Measurements from ENCODE around the gene CIAO2B. TPM values are rescaled to one million over a fixed set of nuclear protein-coding genes. Genes with fewer than 3 reads are reported as not detected.

Gene CIAO2B
- polyA plus RNA-seq, 2 donors: 139 to 266 TPM

GRCh38 chr16:66917741-66918140 is 16.5 kb downstream of the CIAO2B start:
- WGBS, 2 donors: 90% methylated on average over 9 of the region's 9 CpGs
- H3K27ac ChIP-seq (ENCODE audit: low read depth in 2 of 2, low read length in 1 of 2): no peak overlapping the region
- peaks cover 0 to 2% of the 10 kb centered on the region in 2 donors for H3K9me3 ChIP-seq (ENCODE audit: control insufficient read depth in 2 of 2, insufficient read depth in 1 of 2, low read depth in 1 of 2, low read length in 1 of 2)
- H3K36me3 ChIP-seq (ENCODE audit: control insufficient read depth in 2 of 2, insufficient read depth in 2 of 2, low read length in 1 of 2): no peaks in the 10 kb centered on the region
- H3K4me1 ChIP-seq (ENCODE audit: control insufficient read depth in 2 of 2, insufficient read depth in 2 of 2, low read length in 1 of 2): peaks cover 9 to 19% of the 10 kb centered on the region in 2 donors
- no peak overlapping the region for H3K4me3 ChIP-seq (ENCODE audit: low read depth in 1 of 2, low read length in 2 of 2)
- no peaks in the 10 kb centered on the region for H3K27me3 ChIP-seq (ENCODE audit: control insufficient read depth in 1 of 2, insufficient read depth in 2 of 2, low read length in 2 of 2)

DNA sequence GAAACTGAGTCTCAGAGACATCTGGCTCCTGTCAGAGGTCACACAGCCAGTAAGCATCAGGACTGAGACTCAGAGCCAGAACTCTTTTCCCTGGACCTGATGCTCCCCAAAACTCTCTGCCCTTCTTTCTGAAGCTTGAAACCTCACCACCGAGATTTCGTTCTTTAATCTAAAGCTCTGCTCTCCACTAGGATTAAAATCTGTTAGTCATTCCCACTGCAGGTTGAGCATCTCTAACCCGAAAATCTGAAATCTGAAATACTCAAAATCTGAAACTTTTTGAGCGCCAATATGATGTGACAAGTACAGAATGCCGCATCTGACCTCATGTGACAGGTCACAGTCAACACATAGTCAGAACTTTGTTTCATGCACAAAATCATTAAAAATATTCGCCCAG is 17.7 kb downstream of the CIAO2B start:
- Histone ChIP-seq H3K27me3 (ENCODE audit: control insufficient read depth in 1 of 2, insufficient read depth in 2 of 2, low read length in 2 of 2) (no peaks in the 10 kb centered on the region), H3K27ac (ENCODE audit: low read depth in 2 of 2, low read length in 1 of 2) (no peak overlapping the region), H3K9me3 (ENCODE audit: control insufficient read depth in 2 of 2, insufficient read depth in 1 of 2, low read depth in 1 of 2, low read length in 1 of 2) (peaks cover 0 to 2% of the 10 kb centered on the region in 2 donors), H3K4me1 (ENCODE audit: control insufficient read depth in 2 of 2, insufficient read depth in 2 of 2, low read length in 1 of 2) (peaks cover 3 to 16% of the 10 kb centered on the region in 2 donors), H3K36me3 (ENCODE audit: control insufficient read depth in 2 of 2, insufficient read depth in 2 of 2, low read length in 1 of 2) (no peaks in the 10 kb centered on the region), H3K4me3 (ENCODE audit: low read depth in 1 of 2, low read length in 2 of 2) (no peak overlapping the region)
- WGBS, 2 donors: 79 to 87% methylated on average over 6 of the region's 6 CpGs

DNA sequence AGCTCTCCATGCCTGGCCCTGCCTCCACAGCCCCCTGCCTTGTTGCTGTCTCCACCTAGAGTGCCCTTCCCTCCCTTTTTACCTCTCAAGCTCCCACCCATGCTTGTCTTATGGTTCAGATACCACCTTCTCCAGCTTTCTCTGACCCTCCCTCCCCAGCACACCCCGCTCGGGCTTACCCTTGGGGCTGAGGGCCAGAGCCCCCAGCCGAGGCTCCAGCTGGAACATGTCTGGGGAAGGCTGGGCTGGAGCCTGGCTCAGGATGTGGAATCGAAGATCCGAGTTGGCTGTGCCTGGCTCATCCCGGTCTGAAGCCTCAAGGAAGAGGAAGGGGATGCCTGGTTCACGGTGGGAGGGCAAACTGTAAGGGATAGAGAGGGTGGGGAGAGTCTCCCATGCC is 19.2 kb downstream of the CIAO2B start:
- Histone ChIP-seq H3K4me3 (ENCODE audit: low read depth in 1 of 2, low read length in 2 of 2) (no peak overlapping the region), H3K36me3 (ENCODE audit: control insufficient read depth in 2 of 2, insufficient read depth in 2 of 2, low read length in 1 of 2) (no peaks in the 10 kb centered on the region), H3K27me3 (ENCODE audit: control insufficient read depth in 1 of 2, insufficient read depth in 2 of 2, low read length in 2 of 2) (no peaks in the 10 kb centered on the region), H3K4me1 (ENCODE audit: control insufficient read depth in 2 of 2, insufficient read depth in 2 of 2, low read length in 1 of 2) (peaks cover 5 to 18% of the 10 kb centered on the region in 2 donors), H3K27ac (ENCODE audit: low read depth in 2 of 2, low read length in 1 of 2) (no peak overlapping the region), H3K9me3 (ENCODE audit: control insufficient read depth in 2 of 2, insufficient read depth in 1 of 2, low read depth in 1 of 2, low read length in 1 of 2) (peaks cover 0 to 2% of the 10 kb centered on the region in 2 donors)
- WGBS, 2 donors: 59 to 74% methylated on average over 7 of the region's 7 CpGs

GRCh38 chr16:66914541-66914940 is 19.7 kb downstream of the CIAO2B start:
- H3K36me3 ChIP-seq (ENCODE audit: control insufficient read depth in 2 of 2, insufficient read depth in 2 of 2, low read length in 1 of 2): no peaks in the 10 kb centered on the region
- H3K27ac ChIP-seq (ENCODE audit: low read depth in 2 of 2, low read length in 1 of 2): no peak overlapping the region
- H3K4me1 ChIP-seq (ENCODE audit: control insufficient read depth in 2 of 2, insufficient read depth in 2 of 2, low read length in 1 of 2): peaks cover 5 to 16% of the 10 kb centered on the region in 2 donors
- H3K9me3 ChIP-seq (ENCODE audit: control insufficient read depth in 2 of 2, insufficient read depth in 1 of 2, low read depth in 1 of 2, low read length in 1 of 2): peaks cover 0 to 2% of the 10 kb centered on the region in 2 donors
- H3K4me3 ChIP-seq (ENCODE audit: low read depth in 1 of 2, low read length in 2 of 2): no peak overlapping the region
- no peaks in the 10 kb centered on the region for H3K27me3 ChIP-seq (ENCODE audit: control insufficient read depth in 1 of 2, insufficient read depth in 2 of 2, low read length in 2 of 2)
- 97 to 99% methylated on average over 7 of the region's 7 CpGs for WGBS, 2 donors

DNA sequence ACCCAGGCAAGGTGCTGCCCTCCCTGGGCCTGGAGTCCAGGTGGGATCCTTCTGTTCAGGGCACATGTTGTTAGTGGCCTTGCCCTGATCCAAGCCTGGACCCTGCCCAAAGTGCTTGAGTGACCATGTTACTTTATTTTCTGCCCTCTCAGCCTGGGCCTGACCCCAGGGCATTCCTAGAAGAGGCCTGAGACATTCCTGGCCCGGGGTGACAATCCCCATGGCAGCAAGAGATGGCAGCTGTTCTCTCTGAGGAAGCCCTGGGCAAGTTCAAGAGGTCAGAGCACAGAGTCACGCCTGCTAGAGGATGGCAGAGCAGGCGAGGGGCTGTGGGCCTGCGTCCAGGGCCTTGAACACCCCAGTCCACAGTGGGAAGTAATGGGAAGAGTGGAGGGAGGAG is 20.5 kb downstream of the CIAO2B start:
- peaks cover 0 to 2% of the 10 kb centered on the region in 2 donors for H3K9me3 ChIP-seq (ENCODE audit: control insufficient read depth in 2 of 2, insufficient read depth in 1 of 2, low read depth in 1 of 2, low read length in 1 of 2)
- H3K36me3 ChIP-seq (ENCODE audit: control insufficient read depth in 2 of 2, insufficient read depth in 2 of 2, low read length in 1 of 2): no peaks in the 10 kb centered on the region
- H3K4me1 ChIP-seq (ENCODE audit: control insufficient read depth in 2 of 2, insufficient read depth in 2 of 2, low read length in 1 of 2): peaks cover 2 to 8% of the 10 kb centered on the region in 2 donors
- WGBS, 2 donors: 73 to 84% methylated on average over 4 of the region's 4 CpGs
- H3K4me3 ChIP-seq (ENCODE audit: low read depth in 1 of 2, low read length in 2 of 2): no peak overlapping the region
- no peak overlapping the region for H3K27ac ChIP-seq (ENCODE audit: low read depth in 2 of 2, low read length in 1 of 2)
- no peaks in the 10 kb centered on the region for H3K27me3 ChIP-seq (ENCODE audit: control insufficient read depth in 1 of 2, insufficient read depth in 2 of 2, low read length in 2 of 2)

DNA sequence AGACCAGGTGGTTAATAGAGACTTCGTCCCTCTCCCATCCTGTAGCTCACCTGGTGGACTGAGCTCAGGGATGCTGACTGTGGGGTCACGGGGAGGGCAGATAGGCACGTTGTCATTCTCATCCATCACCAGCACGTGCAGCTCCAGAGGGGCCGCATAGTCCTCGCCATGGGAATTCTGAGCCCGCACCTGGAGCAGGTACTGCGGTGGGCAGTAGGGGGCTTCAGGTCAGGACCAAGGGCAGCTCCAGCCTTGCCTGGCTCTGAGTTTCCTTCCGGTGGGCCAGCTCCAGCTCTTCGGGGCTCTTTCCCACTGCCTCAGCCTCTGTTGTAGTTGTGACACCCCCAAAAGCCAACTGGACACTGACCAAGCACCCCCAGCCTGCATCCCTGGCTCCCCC is 21.1 kb downstream of the CIAO2B start:
- Histone ChIP-seq H3K36me3 (ENCODE audit: control insufficient read depth in 2 of 2, insufficient read depth in 2 of 2, low read length in 1 of 2) (no peaks in the 10 kb centered on the region), H3K4me1 (ENCODE audit: control insufficient read depth in 2 of 2, insufficient read depth in 2 of 2, low read length in 1 of 2) (peaks cover 2 to 7% of the 10 kb centered on the region in 2 donors)
- WGBS, 2 donors: 59 to 65% methylated on average over 10 of the region's 10 CpGs

GRCh38 chr16:66911801-66912200 is 22.4 kb downstream of the CIAO2B start:
- H3K27ac ChIP-seq (ENCODE audit: low read depth in 2 of 2, low read length in 1 of 2): peak overlapping the region; percentile 60 to 76
- 94 to 95% methylated on average over 8 of the region's 8 CpGs for WGBS, 2 donors
- no peaks in the 10 kb centered on the region for H3K36me3 ChIP-seq (ENCODE audit: control insufficient read depth in 2 of 2, insufficient read depth in 2 of 2, low read length in 1 of 2)

More for the DNA sequence above, 21.1 kb downstream of the CIAO2B start:
- H3K27me3 ChIP-seq (ENCODE audit: control insufficient read depth in 1 of 2, insufficient read depth in 2 of 2, low read length in 2 of 2): no peaks in the 10 kb centered on the region
- peaks cover 0 to 2% of the 10 kb centered on the region in 2 donors for H3K9me3 ChIP-seq (ENCODE audit: control insufficient read depth in 2 of 2, insufficient read depth in 1 of 2, low read depth in 1 of 2, low read length in 1 of 2)
- H3K4me3 ChIP-seq (ENCODE audit: low read depth in 1 of 2, low read length in 2 of 2): no peak overlapping the region
- no peak overlapping the region for H3K27ac ChIP-seq (ENCODE audit: low read depth in 2 of 2, low read length in 1 of 2)

GRCh38 chr16:66911112-66911511 is 23.1 kb downstream of the CIAO2B start:
- Histone ChIP-seq H3K4me3 (ENCODE audit: low read depth in 1 of 2, low read length in 2 of 2) (no peak overlapping the region), H3K4me1 (ENCODE audit: control insufficient read depth in 2 of 2, insufficient read depth in 2 of 2, low read length in 1 of 2) (peaks cover 4 to 10% of the 10 kb centered on the region in 2 donors), H3K27ac (ENCODE audit: low read depth in 2 of 2, low read length in 1 of 2) (peak overlapping the region; percentile 60 to 76), H3K9me3 (ENCODE audit: control insufficient read depth in 2 of 2, insufficient read depth in 1 of 2, low read depth in 1 of 2, low read length in 1 of 2) (peaks cover 0 to 2% of the 10 kb centered on the region in 2 donors), H3K27me3 (ENCODE audit: control insufficient read depth in 1 of 2, insufficient read depth in 2 of 2, low read length in 2 of 2) (no peaks in the 10 kb centered on the region), H3K36me3 (ENCODE audit: control insufficient read depth in 2 of 2, insufficient read depth in 2 of 2, low read length in 1 of 2) (no peaks in the 10 kb centered on the region)
- WGBS, 2 donors: 45 to 56% methylated on average over 5 of the region's 5 CpGs

More at GRCh38 chr16:66911801-66912200, 22.4 kb downstream of the CIAO2B start:
- Histone ChIP-seq H3K9me3 (ENCODE audit: control insufficient read depth in 2 of 2, insufficient read depth in 1 of 2, low read depth in 1 of 2, low read length in 1 of 2) (peaks cover 0 to 2% of the 10 kb centered on the region in 2 donors), H3K4me3 (ENCODE audit: low read depth in 1 of 2, low read length in 2 of 2) (no peak overlapping the region), H3K27me3 (ENCODE audit: control insufficient read depth in 1 of 2, insufficient read depth in 2 of 2, low read length in 2 of 2) (no peaks in the 10 kb centered on the region), H3K4me1 (ENCODE audit: control insufficient read depth in 2 of 2, insufficient read depth in 2 of 2, low read length in 1 of 2) (peaks cover 4 to 10% of the 10 kb centered on the region in 2 donors)

DNA sequence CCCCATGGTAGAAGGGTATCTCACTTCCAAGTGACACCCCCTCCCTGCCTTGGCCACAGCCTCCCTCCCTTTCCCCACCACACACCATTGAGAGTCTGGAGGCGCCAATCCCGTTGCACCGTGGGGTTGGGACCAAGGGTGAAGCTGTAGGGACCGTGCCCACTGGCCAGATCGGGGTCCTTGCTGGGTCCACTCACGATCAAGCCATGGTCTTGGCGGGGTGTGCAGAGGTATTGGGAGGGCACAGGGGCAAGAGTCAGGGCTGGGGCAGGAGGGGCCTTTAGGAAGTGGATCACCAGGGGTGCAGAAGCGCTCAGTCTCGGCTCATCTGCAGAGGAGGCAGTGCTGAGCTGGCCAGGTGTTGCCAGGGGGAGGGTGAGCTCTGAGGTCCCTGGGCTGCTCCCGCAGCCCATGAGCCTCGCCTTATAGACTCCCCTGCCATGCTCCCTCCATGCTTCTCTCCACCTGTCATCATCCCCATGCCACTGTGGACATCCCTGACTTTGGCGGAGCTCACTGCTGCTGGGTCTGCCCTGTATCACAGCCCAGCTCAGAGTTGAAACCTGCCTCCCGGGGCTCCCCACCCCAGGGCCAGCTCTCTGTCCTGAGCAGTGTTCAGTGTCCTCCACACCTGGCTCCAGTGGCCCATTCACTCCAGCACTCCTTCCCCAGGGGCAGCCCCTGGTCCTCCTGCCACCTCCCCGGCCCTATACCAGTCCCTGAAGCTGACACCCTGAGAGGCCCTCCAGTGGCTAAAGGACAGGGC is 23.8 kb downstream of the CIAO2B start:
- Histone ChIP-seq H3K4me3 (ENCODE audit: low read depth in 1 of 2, low read length in 2 of 2) (no peak overlapping the region), H3K4me1 (ENCODE audit: control insufficient read depth in 2 of 2, insufficient read depth in 2 of 2, low read length in 1 of 2) (peaks cover 4 to 17% of the 10 kb centered on the region in 2 donors)
- WGBS, 2 donors: 87% methylated on average over 12 to 14 of the region's 14 CpGs

More for the DNA sequence above, 23.8 kb downstream of the CIAO2B start:
- H3K36me3 ChIP-seq (ENCODE audit: control insufficient read depth in 2 of 2, insufficient read depth in 2 of 2, low read length in 1 of 2): no peaks in the 10 kb centered on the region
- peaks cover 0 to 2% of the 10 kb centered on the region in 2 donors for H3K9me3 ChIP-seq (ENCODE audit: control insufficient read depth in 2 of 2, insufficient read depth in 1 of 2, low read depth in 1 of 2, low read length in 1 of 2)
- peak overlapping the region in 1 of 2 donors; percentile 18 for H3K27ac ChIP-seq (ENCODE audit: low read depth in 2 of 2, low read length in 1 of 2)
- H3K27me3 ChIP-seq (ENCODE audit: control insufficient read depth in 1 of 2, insufficient read depth in 2 of 2, low read length in 2 of 2): no peaks in the 10 kb centered on the region

Measured in esophagus (tissue), 2 donors.